GM12874 (cell line): Measurements from ENCODE around the gene HSPB6.

Source experiments
- CTCF ChIP-seq: IDR thresholded peaks from 2 replicates; pipeline ENCODE4 v1.5.1; 2011; ENCODE audit warnings: low read depth, mild to moderate bottlenecking, control low read depth, low read length, moderate library complexity; ENCODE audit not compliant: insufficient read depth

Gene HSPB6

GRCh38 chr19:35722461-35722860 is 34.4 kb downstream of the HSPB6 start:
- TF ChIP-seq CTCF = no peak

GRCh38 chr19:35721374-35721773 is 35.5 kb downstream of the HSPB6 start:
- TF ChIP-seq CTCF = no peak

GRCh38 chr19:35720648-35721047 is 36.2 kb downstream of the HSPB6 start:
- no peak for TF ChIP-seq CTCF

- TF ChIP-seq CTCF = no peak
These were observed 36.7 kb downstream of the HSPB6 start for GRCh38 chr19:35720163-35720524.

GRCh38 chr19:35719402-35720162 is 37.2 kb downstream of the HSPB6 start:
- no peak for TF ChIP-seq CTCF

- TF ChIP-seq CTCF = no peak
These were observed 38.3 kb downstream of the HSPB6 start for GRCh38 chr19:35718345-35719041.

- no peak for TF ChIP-seq CTCF
These were observed 39.0 kb downstream of the HSPB6 start, which contains the start of gene KMT2B for GRCh38 chr19:35717665-35718344. TSS of gene KMT2B (plus strand) at chr19:35718003. CDS start at chr19:35718019, 16 bp downstream.
